IPS-15b (cell line): Measurements from ENCODE around the gene ACOT7.

ENCODE experiments used
- H3K27me3 ChIP-seq: one replicate; pipeline ENCODE4 v1.6.1; 2013; ENCODE audit warnings: low read length; ENCODE audit not compliant: control insufficient read depth, insufficient read depth
- H3K36me3 ChIP-seq: one replicate; pipeline ENCODE4 v1.6.1; 2013; ENCODE audit warnings: low read length; ENCODE audit not compliant: control insufficient read depth, insufficient read depth
- H3K4me1 ChIP-seq: one replicate; pipeline ENCODE4 v1.6.1; 2013; ENCODE audit warnings: mild to moderate bottlenecking, low read length; ENCODE audit not compliant: control insufficient read depth, insufficient read depth
- H3K4me3 ChIP-seq: one replicate; pipeline ENCODE4 v1.5.1; 2013; ENCODE audit warnings: low read depth, low read length
- H3K9ac ChIP-seq: one replicate; pipeline ENCODE4 v1.6.1; 2013; ENCODE audit warnings: low read depth, mild to moderate bottlenecking, low read length
- H3K9me3 ChIP-seq: one replicate; pipeline ENCODE4 v1.6.1; 2013; ENCODE audit warnings: mild to moderate bottlenecking, low read length; ENCODE audit not compliant: control insufficient read depth, insufficient read depth

ACOT7 gene

GRCh38 chr1:6279613-6280383 lies 113.8 kb downstream of the ACOT7 start:
- Histone ChIP-seq H3K27me3 (no peaks in the 10 kb centered on the region), H3K36me3 (peaks cover 18% of the 10 kb centered on the region), H3K4me3 (no peak overlapping the region), H3K4me1 (peaks cover 5% of the 10 kb centered on the region), H3K9ac (no peak overlapping the region), H3K9me3 (no peaks in the 10 kb centered on the region)

- Histone ChIP-seq H3K36me3 (peaks cover 24% of the 10 kb centered on the region), H3K4me1 (peaks cover 5% of the 10 kb centered on the region), H3K27me3 (no peaks in the 10 kb centered on the region), H3K4me3 (no peak overlapping the region), H3K9me3 (no peaks in the 10 kb centered on the region), H3K9ac (no peak overlapping the region)
Measured at GRCh38 chr1:6279066-6279465, 114.5 kb downstream of the ACOT7 start.

GRCh38 chr1:6278263-6278662 lies 115.3 kb downstream of the ACOT7 start:
- Histone ChIP-seq H3K27me3 (no peaks in the 10 kb centered on the region), H3K9me3 (no peaks in the 10 kb centered on the region), H3K4me1 (peaks cover 5% of the 10 kb centered on the region), H3K9ac (no peak overlapping the region), H3K36me3 (peaks cover 24% of the 10 kb centered on the region), H3K4me3 (no peak overlapping the region)

GRCh38 chr1:6276811-6277555 lies 116.6 kb downstream of the ACOT7 start:
- Histone ChIP-seq H3K4me3 (no peak overlapping the region), H3K9me3 (no peaks in the 10 kb centered on the region), H3K27me3 (no peaks in the 10 kb centered on the region), H3K4me1 (peaks cover 9% of the 10 kb centered on the region), H3K36me3 (peaks cover 24% of the 10 kb centered on the region), H3K9ac (no peak overlapping the region)

GRCh38 chr1:6275826-6276782 lies 117.5 kb downstream of the ACOT7 start:
- H3K9me3 ChIP-seq, result no peaks in the 10 kb centered on the region
- H3K36me3 ChIP-seq, result peaks cover 28% of the 10 kb centered on the region
- H3K9ac ChIP-seq, result peak overlapping the region; percentile 47
- no peak overlapping the region for H3K4me3 ChIP-seq
- H3K4me1 ChIP-seq, result peaks cover 9% of the 10 kb centered on the region
- H3K27me3 ChIP-seq, result no peaks in the 10 kb centered on the region

- Histone ChIP-seq H3K4me3 (no peak overlapping the region), H3K9ac (no peak overlapping the region), H3K27me3 (no peaks in the 10 kb centered on the region), H3K4me1 (peaks cover 9% of the 10 kb centered on the region), H3K9me3 (no peaks in the 10 kb centered on the region), H3K36me3 (peaks cover 22% of the 10 kb centered on the region)
Measured at GRCh38 chr1:6274622-6275139, 118.9 kb downstream of the ACOT7 start.

GRCh38 chr1:6274102-6274501 lies 119.5 kb downstream of the ACOT7 start:
- Histone ChIP-seq H3K36me3 (peaks cover 17% of the 10 kb centered on the region), H3K9ac (no peak overlapping the region)

GRCh38 chr1:6273380-6273891 lies 120.1 kb downstream of the ACOT7 start:
- Histone ChIP-seq H3K4me1 (peaks cover 9% of the 10 kb centered on the region), H3K36me3 (peaks cover 14% of the 10 kb centered on the region), H3K4me3 (no peak overlapping the region), H3K27me3 (no peaks in the 10 kb centered on the region), H3K9me3 (no peaks in the 10 kb centered on the region), H3K9ac (no peak overlapping the region)

More at GRCh38 chr1:6274102-6274501, 119.5 kb downstream of the ACOT7 start:
- no peaks in the 10 kb centered on the region for H3K9me3 ChIP-seq
- H3K27me3 ChIP-seq, result no peaks in the 10 kb centered on the region
- H3K4me1 ChIP-seq, result peaks cover 9% of the 10 kb centered on the region
- H3K4me3 ChIP-seq, result no peak overlapping the region

- Histone ChIP-seq H3K9ac (no peak overlapping the region), H3K4me3 (no peak overlapping the region), H3K4me1 (peaks cover 9% of the 10 kb centered on the region)
Measured at GRCh38 chr1:6272868-6273267, 120.7 kb downstream of the ACOT7 start.

GRCh38 chr1:6272452-6272851 lies 121.1 kb downstream of the ACOT7 start:
- Histone ChIP-seq H3K27me3 (no peaks in the 10 kb centered on the region), H3K4me1 (peaks cover 9% of the 10 kb centered on the region), H3K36me3 (peaks cover 10% of the 10 kb centered on the region), H3K9me3 (no peaks in the 10 kb centered on the region), H3K4me3 (no peak overlapping the region), H3K9ac (no peak overlapping the region)

More at GRCh38 chr1:6272868-6273267, 120.7 kb downstream of the ACOT7 start:
- Histone ChIP-seq H3K36me3 (peaks cover 13% of the 10 kb centered on the region), H3K9me3 (no peaks in the 10 kb centered on the region), H3K27me3 (no peaks in the 10 kb centered on the region)

GRCh38 chr1:6271554-6271953 lies 122.0 kb downstream of the ACOT7 start:
- H3K4me1 ChIP-seq, result peaks cover 8% of the 10 kb centered on the region
- H3K36me3 ChIP-seq, result peaks cover 10% of the 10 kb centered on the region

More at GRCh38 chr1:6271554-6271953, 122.0 kb downstream of the ACOT7 start:
- Histone ChIP-seq H3K9ac (no peak overlapping the region), H3K9me3 (no peaks in the 10 kb centered on the region), H3K27me3 (no peaks in the 10 kb centered on the region), H3K4me3 (no peak overlapping the region)
